PC-9 (cell line): ENCODE measurements around the gene WDR26. TPM values are rescaled to one million over a fixed set of nuclear protein-coding genes. Genes with fewer than 3 reads are reported as not detected.

Experiments
- BruUV-seq: library from RNA; stranded (reverse); fragments of 400-500 nt; replicated peaks from 2 replicates; lab custom pipeline; 2021; lab: Mats Ljungman, UMichigan
- CTCF ChIA-PET: fragments of 300-600 bp; sonication (Branson Sonifier 250); formaldehyde crosslinking; loops from one replicate; lab custom pipeline; 2022; ENCODE audit warnings: antibody characterized with exemption; lab: Charles Lee
- POLR2A ChIA-PET: fragments of 300-600 bp; sonication (Branson Sonifier 250); formaldehyde crosslinking; loops from one replicate; lab custom pipeline; 2022; ENCODE audit warnings: antibody characterized with exemption; ENCODE audit not compliant: unreplicated experiment; lab: Charles Lee
- DNase-seq, 2 experiments: peaks; one replicate each; pipeline versions ENCODE4 v3.0.0 to v3.0.0-alpha.2; 2015 to 2022; ENCODE audit warnings: mixed read lengths in 1 of 2
- H2AFZ ChIP-seq: fragments of 200-600 bp; sonication (generic); 2 replicates; pipeline ENCODE4 v1.8.1; 2017; ENCODE audit warnings: antibody characterized with exemption
- H3F3A ChIP-seq: fragments of 200-600 bp; sonication (generic); 2 replicates; pipeline ENCODE4 v1.8.1; 2017; ENCODE audit warnings: antibody characterized with exemption, mild to moderate bottlenecking, low read depth; ENCODE audit not compliant: insufficient read depth
- H3K27ac ChIP-seq: fragments of 200-600 bp; sonication (generic); 2 replicates; pipeline ENCODE4 v1.6.1; 2016; ENCODE audit warnings: mixed run types
- H3K27me3 ChIP-seq: fragments of 200-600 bp; sonication (generic); 2 replicates; pipeline ENCODE4 v1.6.1; 2016; ENCODE audit warnings: low read depth, mixed run types; ENCODE audit not compliant: insufficient read depth
- H3K36me3 ChIP-seq: fragments of 200-600 bp; sonication (generic); 2 replicates; pipeline ENCODE4 v1.6.1; 2016; ENCODE audit warnings: low read depth, mixed run types
- H3K4me1 ChIP-seq: fragments of 200-600 bp; sonication (generic); replicated peaks from 2 replicates; pipeline ENCODE4 v1.6.1; 2016; ENCODE audit warnings: mixed run types; ENCODE audit not compliant: insufficient read depth
- H3K4me2 ChIP-seq: fragments of 200-600 bp; sonication (generic); 2 replicates; pipeline ENCODE4 v1.6.1; 2017; ENCODE audit warnings: mixed run types
- H3K4me3 ChIP-seq: fragments of 200-600 bp; sonication (generic); 2 replicates; pipeline ENCODE4 v1.6.1; 2016; ENCODE audit warnings: mixed run types
- H3K79me2 ChIP-seq: fragments of 200-600 bp; sonication (generic); 2 replicates; pipeline ENCODE4 v1.6.1; 2017; ENCODE audit warnings: low read depth, mixed run types
- H3K9me2 ChIP-seq: fragments of 200-600 bp; sonication (generic); 2 replicates; pipeline ENCODE4 v1.8.1; 2017; ENCODE audit warnings: mild to moderate bottlenecking; ENCODE audit not compliant: insufficient read depth
- H3K9me3 ChIP-seq: fragments of 200-600 bp; sonication (generic); 2 replicates; pipeline ENCODE4 v1.8.1; 2016; ENCODE audit warnings: low read depth; ENCODE audit not compliant: insufficient read depth
- H4K20me1 ChIP-seq: fragments of 200-600 bp; sonication (generic); 2 replicates; pipeline ENCODE4 v1.8.1; 2017; ENCODE audit not compliant: insufficient read depth
- CTCF ChIP-seq: fragments of 200-600 bp; sonication (generic); conservative IDR thresholded peaks from 2 replicates; pipeline ENCODE4 v1.6.1; 2017; ENCODE audit warnings: mixed run types, antibody characterized with exemption, mild to moderate bottlenecking, moderate library complexity
- EZH2 ChIP-seq: fragments of 200-600 bp; sonication (generic); IDR thresholded peaks from 2 replicates; pipeline ENCODE4 v1.8.0; 2017; ENCODE audit warnings: antibody characterized with exemption, low read depth
- intact Hi-C: fragments of 100-400 bp; cut with micrococcal nuclease; formaldehyde crosslinking; loops from one replicate; pipeline ENCODE4 v1.10.0; 2022; ENCODE audit not compliant: unreplicated experiment
- total RNA-seq: library from RNA; stranded (reverse); gene quantifications from 2 replicates; pipeline ENCODE4 v1.2.3, GENCODE V29; 2021

The WDR26 gene
- total RNA-seq, 1 experiment from 2014 or later = 88.9 TPM

- intact Hi-C loops = no loop called here
- Histone ChIP-seq H3K27ac (no peak overlapping the region), H2AFZ (no peak overlapping the region), H3F3A (peaks cover 5% of the 10 kb centered on the region), H3K79me2 (no peaks in the 10 kb centered on the region), H3K27me3 (no peaks in the 10 kb centered on the region), H3K4me3 (no peak overlapping the region), H3K4me1 (peaks cover 8% of the 10 kb centered on the region), H3K36me3 (no peaks in the 10 kb centered on the region), H3K9me3 (no peaks in the 10 kb centered on the region), H3K9me2 (no peaks in the 10 kb centered on the region), H4K20me1 (no peaks in the 10 kb centered on the region), H3K4me2 (no peak overlapping the region)
- TF ChIP-seq CTCF (no peak), EZH2 (no peak)
- ChIA-PET CTCF (no interaction called here), POLR2A (interaction anchor here (0.6 kb wide), 1 partner anchor 13 kb away, joined by 5 read pairs; no protein-coding TSS in a partner anchor)
- no peak for DNase-seq
- BruUV-seq = no TSS peak
Observed at GRCh38 chr1:224448453-224449017, 13.9 kb upstream of the WDR26 start.

- Histone ChIP-seq H3K36me3 (no peaks in the 10 kb centered on the region), H3K9me3 (no peaks in the 10 kb centered on the region), H3K4me2 (no peak overlapping the region), H3K27me3 (no peaks in the 10 kb centered on the region), H3F3A (no peaks in the 10 kb centered on the region), H3K79me2 (no peaks in the 10 kb centered on the region), H3K4me3 (no peak overlapping the region), H3K4me1 (peaks cover 2% of the 10 kb centered on the region; the same call in 1 of the 2 replicates), H3K9me2 (no peaks in the 10 kb centered on the region), H2AFZ (no peak overlapping the region), H4K20me1 (no peaks in the 10 kb centered on the region), H3K27ac (no peak overlapping the region)
- TF ChIP-seq CTCF (no peak), EZH2 (no peak)
- intact Hi-C loops = no loop called here
- ChIA-PET POLR2A (no interaction called here), CTCF (no interaction called here)
- BruUV-seq = no TSS peak
- DNase-seq = no peak
Observed at GRCh38 chr1:224447971-224448370, 13.4 kb upstream of the WDR26 start.

- Histone ChIP-seq H3F3A (no peaks in the 10 kb centered on the region), H3K9me3 (no peaks in the 10 kb centered on the region), H3K27ac (no peak overlapping the region), H3K27me3 (no peaks in the 10 kb centered on the region), H3K4me3 (no peak overlapping the region), H3K36me3 (no peaks in the 10 kb centered on the region), H4K20me1 (no peaks in the 10 kb centered on the region), H3K79me2 (no peaks in the 10 kb centered on the region), H3K9me2 (no peaks in the 10 kb centered on the region), H2AFZ (no peak overlapping the region), H3K4me2 (no peak overlapping the region), H3K4me1 (no peaks in the 10 kb centered on the region)
- BruUV-seq = no TSS peak
- ChIA-PET POLR2A (no interaction called here), CTCF (no interaction called here)
- peak in 1 of 2 experiments; percentile 30 for DNase-seq
- TF ChIP-seq CTCF = no peak
- no peak for TF ChIP-seq EZH2
- intact Hi-C loops = no loop called here
Observed at GRCh38 chr1:224447251-224447650, 12.7 kb upstream of the WDR26 start.
